Esophagus (tissue), 2 donors: ENCODE measurements around the gene SDF2L1. TPM values are rescaled to one million over a fixed set of nuclear protein-coding genes. Genes with fewer than 3 reads are reported as not detected.

ENCODE experiments used
- H3K27ac ChIP-seq, 2 donors: one replicate each; pipeline ENCODE4 v1.5.1; 2013; ENCODE audit warnings: low read depth in 2 of 2, mild to moderate bottlenecking in 2 of 2, inconsistent platforms in 1 of 2, low read length in 1 of 2, moderate library complexity in 1 of 2
- H3K27me3 ChIP-seq, 2 donors: one replicate each; pipeline ENCODE4 v1.6.1; 2013; ENCODE audit warnings: low read length in 2 of 2, control low read depth in 1 of 2, mild to moderate bottlenecking in 1 of 2; ENCODE audit not compliant: insufficient read depth in 2 of 2, control insufficient read depth in 1 of 2
- H3K36me3 ChIP-seq, 2 donors: one replicate each; pipeline ENCODE4 v1.6.1; 2013; ENCODE audit warnings: low read length in 1 of 2; ENCODE audit not compliant: control insufficient read depth in 2 of 2, insufficient read depth in 2 of 2
- H3K4me1 ChIP-seq, 2 donors: one replicate each; pipeline ENCODE4 v1.6.1; 2013; ENCODE audit warnings: low read length in 1 of 2; ENCODE audit not compliant: control insufficient read depth in 2 of 2, insufficient read depth in 2 of 2
- H3K4me3 ChIP-seq, 2 donors: one replicate each; pipeline ENCODE4 v1.5.1; 2013; ENCODE audit warnings: low read length in 2 of 2, mild to moderate bottlenecking in 2 of 2, low read depth in 1 of 2, moderate library complexity in 1 of 2
- H3K9me3 ChIP-seq, 2 donors: one replicate each; pipeline ENCODE4 v1.6.1; 2013; ENCODE audit warnings: mild to moderate bottlenecking in 2 of 2, low read depth in 1 of 2, low read length in 1 of 2, moderate library complexity in 1 of 2; ENCODE audit not compliant: control insufficient read depth in 2 of 2, insufficient read depth in 1 of 2
- WGBS, 2 donors: extraction: QIAGEN DNeasy Blood & Tissue Kit; methylation state at CpG; one replicate each; pipeline ENCODE4 v1.1.7; 2013; 5-methylcytosine and 5-hydroxymethylcytosine counted together
- polyA plus RNA-seq, 2 donors: library from polyadenylated mRNA; stranded (reverse); fragments of 200-250 nt; gene quantifications; one replicate each; pipeline ENCODE4 v1.2.3, GENCODE V29; 2013
- donor health status: healthy with polysubstance abuse.
- donor health status: Bipolar disorder and iron deficiency.

Gene SDF2L1
- polyA plus RNA-seq, 2 donors, result 18.7 to 52.7 TPM

- H3K36me3 ChIP-seq, result peaks cover 0 to 21% of the 10 kb centered on the region in 2 donors
- WGBS, 2 donors, result 90 to 93% methylated on average over 3 of the region's 3 CpGs
- H3K4me1 ChIP-seq, result peaks cover 4 to 14% of the 10 kb centered on the region in 2 donors
- no peaks in the 10 kb centered on the region for H3K27me3 ChIP-seq
- no peak overlapping the region for H3K4me3 ChIP-seq
- H3K9me3 ChIP-seq, result no peaks in the 10 kb centered on the region
- H3K27ac ChIP-seq, result no peak overlapping the region
Observed at GRCh38 chr22:21621025-21621424, 21.1 kb upstream of the SDF2L1 start.

GRCh38 chr22:21622011-21622918 is 19.8 kb upstream of the SDF2L1 start:
- H3K9me3 ChIP-seq, result no peaks in the 10 kb centered on the region
- no peak overlapping the region for H3K4me3 ChIP-seq
- WGBS, 2 donors, result 70 to 71% methylated on average over 17 of the region's 17 CpGs
- H3K36me3 ChIP-seq, result peaks cover 0 to 21% of the 10 kb centered on the region in 2 donors
- peaks cover 4 to 16% of the 10 kb centered on the region in 2 donors for H3K4me1 ChIP-seq
- H3K27me3 ChIP-seq, result no peaks in the 10 kb centered on the region
- H3K27ac ChIP-seq, result no peak overlapping the region

DNA sequence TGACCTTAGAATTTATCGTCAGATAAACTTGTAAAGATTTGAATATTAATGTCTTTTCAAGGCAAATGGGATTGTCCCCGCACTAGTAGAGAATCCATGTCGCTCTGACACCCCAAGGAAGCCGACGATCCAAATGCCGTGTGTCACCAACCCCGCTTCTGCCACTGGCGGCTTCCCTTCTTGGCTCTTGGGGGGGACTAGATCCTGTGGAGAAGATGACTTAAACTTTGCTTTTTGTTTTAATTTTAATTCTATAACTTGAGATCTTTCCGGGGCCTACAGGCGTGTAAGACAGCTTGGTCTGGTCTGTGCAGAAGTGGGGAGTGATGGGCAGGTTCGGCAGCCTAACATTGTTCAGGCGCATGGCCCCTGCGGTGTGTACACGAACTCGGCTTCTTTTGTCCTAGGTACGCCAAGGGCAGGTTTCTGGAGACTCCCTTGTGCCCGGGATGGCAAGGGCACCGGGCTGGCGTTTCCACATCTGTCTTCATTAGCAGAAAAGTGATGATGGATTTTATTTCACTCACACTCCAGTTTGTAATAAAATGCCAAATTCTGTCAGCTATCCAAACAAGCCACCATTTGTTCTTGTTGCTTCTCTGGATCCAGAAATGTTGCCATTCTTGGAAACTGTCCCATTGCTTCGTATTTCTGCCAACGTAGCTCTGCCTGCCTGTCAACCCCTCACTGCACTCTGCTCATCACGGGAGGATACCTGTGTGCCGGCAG is 19.0 kb upstream of the SDF2L1 start:
- Histone ChIP-seq H3K27ac (peak overlapping the region; percentile 19 to 29), H3K4me1 (peaks cover 4 to 16% of the 10 kb centered on the region in 2 donors), H3K36me3 (peaks cover 0 to 21% of the 10 kb centered on the region in 2 donors), H3K9me3 (no peaks in the 10 kb centered on the region), H3K4me3 (no peak overlapping the region), H3K27me3 (no peaks in the 10 kb centered on the region)
- WGBS, 2 donors, result 61 to 78% methylated on average over 23 of the region's 23 CpGs

- WGBS, 2 donors, result 53 to 80% methylated on average over 7 of the region's 7 CpGs
- Histone ChIP-seq H3K27ac (peak overlapping the region; percentile 19 to 29), H3K4me3 (no peak overlapping the region), H3K36me3 (peaks cover 0 to 24% of the 10 kb centered on the region in 2 donors), H3K9me3 (no peaks in the 10 kb centered on the region), H3K27me3 (no peaks in the 10 kb centered on the region), H3K4me1 (peaks cover 4 to 21% of the 10 kb centered on the region in 2 donors)
Observed at GRCh38 chr22:21623648-21623970, 18.5 kb upstream of the SDF2L1 start.

DNA sequence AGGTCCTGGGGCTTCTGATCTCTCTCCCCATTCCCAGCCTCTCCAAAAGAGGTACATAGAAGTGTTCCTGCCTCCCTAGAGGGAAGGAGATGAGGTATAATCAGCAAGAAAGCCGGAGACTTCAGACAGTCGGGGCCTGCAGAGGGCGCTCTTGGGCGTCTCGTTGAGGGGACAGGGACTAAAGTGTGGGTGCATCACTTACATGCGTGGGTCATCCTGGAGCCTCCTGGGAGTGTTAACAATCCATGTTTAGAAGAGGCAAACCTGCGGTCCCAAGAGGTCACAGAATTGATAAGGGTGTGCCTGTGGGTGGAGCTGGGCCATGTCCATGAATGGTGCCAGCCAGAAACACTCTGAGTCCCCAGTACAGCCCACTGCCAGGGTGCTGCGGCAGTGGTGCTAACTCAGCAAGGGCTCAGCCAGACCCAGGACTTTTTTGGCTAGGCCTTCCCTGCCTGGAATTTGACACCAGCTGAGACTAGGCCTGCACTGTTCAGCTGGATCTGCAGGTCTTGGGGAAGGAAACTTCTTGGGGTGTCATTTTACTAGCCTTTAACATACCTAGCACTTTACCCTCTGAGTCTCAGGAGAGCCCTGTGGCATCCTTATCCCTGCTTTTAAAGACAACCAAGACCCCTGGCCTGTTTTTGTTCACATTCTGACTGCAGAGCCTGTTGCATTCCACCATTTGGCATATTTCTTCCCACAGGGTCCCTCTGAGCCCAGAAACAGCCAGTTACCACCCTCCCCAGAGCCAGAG is 17.8 kb upstream of the SDF2L1 start:
- Histone ChIP-seq H3K27me3 (no peaks in the 10 kb centered on the region), H3K9me3 (no peaks in the 10 kb centered on the region), H3K4me1 (peaks cover 8 to 27% of the 10 kb centered on the region in 2 donors), H3K4me3 (no peak overlapping the region), H3K36me3 (peaks cover 0 to 22% of the 10 kb centered on the region in 2 donors), H3K27ac (peak overlapping the region; percentile 19 to 29)
- 54 to 56% methylated on average over 8 of the region's 8 CpGs for WGBS, 2 donors

DNA sequence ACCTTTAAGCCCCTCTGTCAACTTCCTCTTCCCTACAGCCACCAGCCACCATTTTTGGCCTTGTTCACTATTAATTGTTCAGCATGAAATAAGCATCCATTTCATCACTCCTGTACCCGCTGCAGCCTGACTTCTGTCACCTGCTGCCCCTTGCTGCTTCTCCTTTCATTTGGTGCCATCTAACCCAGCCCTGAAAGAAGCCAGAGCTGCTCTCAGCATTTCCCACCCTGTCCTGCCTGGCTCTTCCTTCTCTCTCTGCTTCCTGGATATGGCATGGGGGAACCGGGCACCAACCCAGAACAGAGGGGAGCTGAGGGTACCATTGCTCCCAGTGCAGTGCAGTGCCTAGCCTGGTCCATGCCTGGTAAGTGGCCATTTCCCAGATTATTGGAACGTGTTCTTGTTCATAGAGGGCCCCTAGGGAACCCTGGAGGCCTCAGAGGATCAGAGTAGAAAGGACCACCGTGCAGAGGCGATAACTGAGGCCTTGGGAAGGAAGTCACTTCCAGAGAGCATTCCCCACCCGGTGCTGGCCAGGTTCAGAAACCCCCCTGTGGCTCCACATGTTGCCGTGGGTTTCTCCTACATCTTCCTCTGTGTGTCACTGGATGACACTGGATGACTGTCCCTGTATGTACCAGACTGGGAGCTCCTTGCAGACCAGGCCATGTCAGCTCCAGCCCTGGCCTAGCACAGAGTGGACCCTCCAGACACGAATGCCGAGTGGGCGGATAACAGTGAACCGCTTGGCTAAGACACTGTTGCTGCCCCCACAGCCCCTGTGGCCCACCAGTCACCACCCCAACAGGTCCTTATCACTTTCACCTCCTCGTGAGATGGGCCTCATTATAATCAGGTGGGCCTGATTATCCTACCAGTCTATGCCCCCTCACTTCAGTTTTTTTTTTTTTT is 17.0 kb upstream of the SDF2L1 start:
- Histone ChIP-seq H3K36me3 (peaks cover 0 to 21% of the 10 kb centered on the region in 2 donors), H3K4me1 (peaks cover 8 to 27% of the 10 kb centered on the region in 2 donors)

DNA sequence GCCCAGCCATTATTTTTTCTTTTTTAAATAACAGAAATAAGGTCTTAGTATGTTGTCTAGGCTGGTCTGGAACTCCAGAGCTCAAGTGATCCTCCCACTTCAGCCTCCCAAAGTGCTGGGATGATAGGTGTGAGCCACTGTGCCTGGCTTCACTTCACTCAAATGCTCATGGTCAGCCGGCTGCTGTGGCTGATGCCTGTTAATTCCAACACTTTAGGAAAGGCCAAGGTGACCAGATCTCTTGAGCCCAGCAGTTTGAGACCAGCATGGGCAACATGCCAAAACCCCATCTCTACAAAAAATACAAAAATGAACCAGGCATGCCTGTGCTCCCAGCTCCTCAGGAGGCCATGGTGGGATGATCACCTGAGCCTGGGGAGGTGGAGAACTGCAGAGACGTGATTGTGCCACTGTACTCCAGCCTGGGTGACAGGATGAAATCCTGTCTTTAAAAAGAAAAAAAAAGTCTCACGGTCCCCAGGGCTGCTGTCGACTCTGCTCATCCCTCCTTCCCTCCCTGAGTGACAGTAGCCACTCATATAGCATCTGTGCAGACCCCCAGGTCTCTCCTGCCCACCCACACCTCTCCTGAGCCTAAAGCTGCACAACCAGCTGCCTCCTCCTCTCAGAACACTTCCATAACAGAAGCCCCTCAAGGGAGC is 15.9 kb upstream of the SDF2L1 start:
- no peak overlapping the region for H3K27ac ChIP-seq
- peaks cover 8 to 27% of the 10 kb centered on the region in 2 donors for H3K4me1 ChIP-seq
- no peaks in the 10 kb centered on the region for H3K9me3 ChIP-seq
- no peak overlapping the region for H3K4me3 ChIP-seq
- H3K36me3 ChIP-seq, result peaks cover 0 to 16% of the 10 kb centered on the region in 2 donors
- H3K27me3 ChIP-seq, result no peaks in the 10 kb centered on the region
- WGBS, 2 donors, result 66 to 72% methylated on average over 4 of the region's 4 CpGs

More for the DNA sequence above, 17.0 kb upstream of the SDF2L1 start:
- WGBS, 2 donors, result 80 to 81% methylated on average over 12 of the region's 12 CpGs
- H3K4me3 ChIP-seq, result no peak overlapping the region
- H3K9me3 ChIP-seq, result no peaks in the 10 kb centered on the region
- H3K27ac ChIP-seq, result peak overlapping the region in 1 of 2 donors; percentile 6
- no peaks in the 10 kb centered on the region for H3K27me3 ChIP-seq

DNA sequence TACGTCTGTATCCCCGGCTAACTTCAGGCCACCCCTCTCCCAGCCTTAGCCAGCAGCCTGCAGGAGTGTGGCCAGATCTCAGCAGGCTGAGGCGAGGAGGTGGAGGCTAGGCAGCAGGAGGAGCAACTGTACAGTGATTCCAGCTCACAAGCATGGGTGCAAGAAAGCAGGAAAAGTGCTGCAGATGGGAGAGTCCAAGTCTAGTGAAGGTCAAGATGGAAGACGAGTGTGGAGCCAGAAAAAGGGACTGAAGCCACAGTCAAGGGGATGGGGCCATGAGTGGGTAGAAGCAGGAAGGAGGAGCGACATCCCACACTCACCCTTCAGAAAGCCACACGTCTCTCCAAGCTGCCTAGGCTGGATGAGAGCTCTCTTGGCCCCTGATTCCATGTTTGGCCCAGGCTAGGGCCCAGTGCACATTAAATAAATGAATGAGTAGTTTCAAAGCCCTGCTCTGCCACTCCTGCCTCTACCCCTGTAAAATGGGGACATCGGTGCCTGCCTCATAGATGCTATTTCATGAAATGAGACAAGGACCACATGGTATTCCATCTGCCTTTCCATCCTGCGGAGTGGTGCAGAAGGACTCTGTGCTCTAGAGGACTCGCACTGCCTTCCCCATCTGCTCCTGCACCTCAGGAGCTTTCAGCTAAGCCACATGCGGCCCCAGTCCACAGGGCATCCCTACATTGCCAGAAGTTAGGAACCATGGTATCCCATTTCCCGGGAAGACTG is 15.2 kb upstream of the SDF2L1 start:
- peaks cover 0 to 16% of the 10 kb centered on the region in 2 donors for H3K36me3 ChIP-seq
- H3K9me3 ChIP-seq, result no peaks in the 10 kb centered on the region
- no peak overlapping the region for H3K27ac ChIP-seq
- H3K4me3 ChIP-seq, result no peak overlapping the region
- H3K4me1 ChIP-seq, result peaks cover 8 to 27% of the 10 kb centered on the region in 2 donors
- no peaks in the 10 kb centered on the region for H3K27me3 ChIP-seq
- 79 to 84% methylated on average over 11 of the region's 11 CpGs for whole genome bisulfite sequencing, 2 donors
